A204.1 (cell line): Measurements from ENCODE around the gene SORL1.

Source experiments
- FAIRE-seq: peaks from 2 replicates; lab custom pipeline; 2012; peaks lifted over from hg19 to GRCh38; lab: Jason Lieb, UNC

SORL1 gene

GRCh38 chr11:121587182-121587581 is 135.1 kb downstream of the SORL1 start:
- no peak for FAIRE-seq

DNA sequence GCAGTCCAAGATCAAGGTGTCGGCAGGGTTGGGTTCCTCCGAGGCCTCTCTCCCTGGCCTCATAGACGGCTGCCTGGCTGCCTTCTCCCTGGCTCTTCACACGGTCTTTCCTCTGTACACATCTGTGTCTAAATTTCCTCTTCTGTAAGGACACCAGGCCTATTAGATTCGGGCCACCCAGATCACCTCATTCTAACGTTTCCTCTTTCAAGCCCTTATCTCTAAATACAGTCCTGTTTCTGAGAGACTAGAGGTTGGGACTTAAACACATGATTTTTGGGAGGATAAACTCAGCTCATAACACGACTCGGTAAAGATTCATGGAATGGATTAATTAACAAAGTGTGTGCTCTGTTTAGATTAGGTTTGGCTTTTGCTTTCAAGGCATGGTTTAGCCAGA is 136.6 kb downstream of the SORL1 start:
- FAIRE-seq, result no peak

GRCh38 chr11:121589946-121590537 is 137.9 kb downstream of the SORL1 start:
- FAIRE-seq, result no peak

DNA sequence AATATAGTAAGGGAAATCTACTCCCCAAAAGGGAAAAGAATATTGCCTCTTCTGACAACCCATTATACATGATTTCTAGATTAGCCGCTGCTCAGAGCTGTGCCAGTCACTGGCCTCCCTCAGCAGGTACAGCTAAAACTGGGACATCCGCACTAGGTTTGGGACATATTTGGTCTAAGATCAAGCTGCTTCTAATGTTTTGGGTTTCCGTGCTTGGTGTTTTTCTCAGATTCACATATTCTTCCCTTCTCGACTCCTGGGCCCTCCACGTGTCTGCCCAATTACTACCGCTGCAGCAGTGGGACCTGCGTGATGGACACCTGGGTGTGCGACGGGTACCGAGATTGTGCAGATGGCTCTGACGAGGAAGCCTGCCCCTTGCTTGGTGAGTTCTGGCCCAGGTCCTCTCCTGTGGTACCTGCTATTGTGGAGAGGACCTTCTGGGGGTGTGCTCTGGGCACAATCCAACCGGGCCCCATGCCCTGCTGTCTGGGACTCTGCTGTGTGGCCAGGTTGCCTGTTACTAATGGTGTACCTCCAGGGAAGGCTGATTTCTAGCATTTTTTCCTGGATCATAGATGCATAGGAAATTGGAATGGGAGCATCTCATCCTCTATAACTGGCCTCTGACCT is 138.8 kb downstream of the SORL1 start:
- FAIRE-seq, result no peak

GRCh38 chr11:121591405-121592033 is 139.4 kb downstream of the SORL1 start:
- peak; percentile 92 for FAIRE-seq

GRCh38 chr11:121592708-121593107 is 140.6 kb downstream of the SORL1 start:
- FAIRE-seq, result no peak

DNA sequence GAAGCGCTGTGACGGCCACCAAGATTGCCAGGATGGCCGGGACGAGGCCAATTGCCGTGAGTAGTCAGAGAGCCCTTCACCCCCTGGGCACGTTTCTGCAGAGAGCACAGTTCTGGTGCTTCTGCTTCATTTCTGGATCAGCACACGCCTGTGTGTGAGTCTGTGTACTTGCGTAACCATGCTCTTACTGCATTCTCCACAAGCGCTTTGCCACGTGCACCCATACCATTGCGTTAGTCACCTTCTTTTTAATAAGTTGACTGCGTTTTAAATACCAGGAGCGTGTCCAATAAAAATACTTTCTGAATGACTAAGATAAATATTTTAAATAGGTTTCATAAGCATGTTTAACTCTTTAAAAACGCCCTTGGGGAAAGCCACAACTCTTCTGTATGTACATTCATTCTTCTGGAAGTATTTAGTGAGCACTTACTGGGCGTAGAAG is 143.6 kb downstream of the SORL1 start:
- no peak for FAIRE-seq

DNA sequence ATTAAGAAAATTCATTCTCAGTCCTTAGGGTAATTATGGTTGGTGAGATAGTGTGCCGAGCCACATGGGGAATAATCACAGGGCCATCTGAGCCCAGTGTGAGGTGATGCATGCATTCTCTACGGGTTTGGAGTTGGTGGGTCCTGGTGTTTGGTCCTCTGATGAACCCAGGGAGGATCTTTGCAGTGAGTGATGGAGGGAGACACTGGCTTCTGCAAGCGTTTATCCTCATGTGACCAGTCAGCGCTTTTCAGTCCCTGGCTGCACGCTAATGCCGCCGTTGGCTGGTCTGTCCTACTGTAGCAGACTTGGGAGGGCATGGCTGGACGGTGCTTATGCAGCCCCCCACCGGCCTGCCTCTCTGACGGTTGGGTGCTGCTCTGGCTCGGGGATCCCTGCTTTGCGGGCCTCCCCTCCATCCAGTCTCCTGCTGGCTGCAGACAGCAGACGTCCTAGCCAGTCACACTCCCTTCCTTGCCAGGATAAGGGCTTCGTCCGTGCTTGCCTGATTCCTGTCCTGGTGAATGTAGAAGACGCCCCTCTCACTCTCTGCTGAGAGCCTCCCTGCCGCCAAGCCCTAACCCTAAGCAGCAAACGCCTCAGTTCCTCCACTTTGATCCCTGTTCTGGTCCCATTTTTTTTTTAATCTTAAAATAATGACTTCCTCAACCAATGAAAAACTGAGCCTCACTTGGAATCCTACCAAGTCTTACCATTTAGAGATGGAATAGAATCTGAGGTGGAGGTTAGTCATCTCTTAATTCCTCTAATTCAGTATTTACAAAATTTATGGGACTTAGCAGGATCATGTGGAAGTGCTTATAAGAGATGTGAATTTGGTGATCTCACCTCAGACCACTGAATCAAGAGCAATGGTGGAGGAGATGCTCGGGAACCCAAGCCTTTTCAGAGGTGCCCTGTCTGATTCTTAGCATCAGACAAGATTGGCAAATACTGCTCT is 144.4 kb downstream of the SORL1 start:
- no peak for FAIRE-seq

DNA sequence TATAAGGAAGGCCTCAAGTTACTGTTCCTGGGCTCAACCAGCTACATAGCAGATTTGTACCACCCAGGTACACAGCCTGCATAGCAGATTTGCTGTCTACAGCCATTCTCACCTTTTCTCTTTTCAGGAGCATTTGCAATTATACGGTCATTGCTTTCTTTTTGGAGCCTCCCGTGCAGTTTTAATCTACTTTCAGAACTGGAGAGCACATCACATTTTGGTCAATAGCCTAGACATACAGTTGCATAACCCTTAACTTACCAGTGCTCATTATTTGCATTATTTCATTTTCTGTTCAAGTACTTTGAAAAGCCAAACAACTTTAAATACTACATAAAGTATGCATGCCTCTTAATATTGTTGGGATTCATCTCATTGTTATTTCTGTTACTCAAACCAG is 151.2 kb downstream of the SORL1 start:
- no peak for FAIRE-seq

- no peak for FAIRE-seq
Measured at GRCh38 chr11:121604152-121604551, 152.0 kb downstream of the SORL1 start.

DNA sequence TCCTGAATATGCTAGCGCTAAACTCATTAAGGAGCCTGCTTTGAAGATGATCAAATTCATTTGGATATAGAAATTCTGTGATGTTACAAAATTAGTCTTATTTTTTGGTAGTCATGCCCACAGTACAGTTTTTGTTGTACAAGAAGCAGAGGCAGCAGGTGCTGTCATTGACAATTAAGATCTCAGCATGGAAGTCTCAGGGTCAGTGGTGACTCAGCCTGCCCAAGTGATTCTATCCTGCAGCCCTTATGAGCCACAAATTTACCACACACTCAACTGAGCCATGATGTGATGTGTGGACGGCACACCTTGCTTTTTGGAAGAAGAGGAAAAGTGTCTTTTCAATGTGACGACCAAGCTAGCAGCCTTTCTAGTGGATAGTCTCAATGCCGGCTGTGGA is 154.2 kb downstream of the SORL1 start:
- FAIRE-seq, result no peak

DNA sequence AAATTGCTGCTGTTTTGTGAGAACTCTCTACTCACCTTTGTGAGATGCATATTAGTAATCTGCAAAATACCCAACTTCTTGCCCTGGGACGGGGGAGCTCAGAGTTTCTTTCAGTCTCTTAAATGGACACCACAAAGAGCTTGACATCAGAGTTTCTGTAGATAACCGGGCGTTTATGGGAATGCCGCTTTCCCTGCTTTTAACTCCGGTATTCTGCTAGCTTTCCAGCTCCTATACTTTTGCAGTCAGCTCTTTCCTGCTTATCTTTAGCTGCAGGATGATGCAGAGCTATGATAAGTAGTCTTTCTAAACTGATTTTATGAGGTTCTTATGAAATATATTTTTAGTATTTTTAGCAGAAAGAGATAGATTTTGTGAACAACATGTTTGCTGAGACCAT is 155.2 kb downstream of the SORL1 start:
- FAIRE-seq, result no peak

GRCh38 chr11:121608545-121609098 is 156.5 kb downstream of the SORL1 start:
- no peak for FAIRE-seq

- FAIRE-seq, result no peak
Measured at GRCh38 chr11:121610706-121611105, 158.6 kb downstream of the SORL1 start.

DNA sequence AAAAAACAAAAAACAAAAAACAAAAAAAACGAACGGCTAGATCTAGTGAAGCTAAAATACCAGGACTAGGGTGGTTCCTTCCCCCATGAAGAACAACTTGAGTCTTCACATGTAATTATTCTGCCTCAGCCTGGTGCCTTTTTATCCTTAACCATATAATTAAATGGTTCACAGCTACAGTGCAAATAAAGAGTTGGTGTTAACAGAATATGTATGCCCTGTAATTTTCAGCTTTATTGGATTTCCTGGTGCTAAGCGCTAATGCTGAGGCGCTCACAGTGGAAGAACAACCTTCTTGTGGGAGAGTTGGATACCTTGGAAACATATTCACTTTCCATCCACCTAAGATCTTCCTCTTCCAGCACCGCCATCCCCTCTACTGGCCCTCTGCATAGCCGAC is 159.1 kb downstream of the SORL1 start:
- FAIRE-seq, result no peak

- no peak for FAIRE-seq
Measured at GRCh38 chr11:121613724-121614123, 161.6 kb downstream of the SORL1 start.

GRCh38 chr11:121614636-121615240 is 162.6 kb downstream of the SORL1 start:
- no peak for FAIRE-seq

DNA sequence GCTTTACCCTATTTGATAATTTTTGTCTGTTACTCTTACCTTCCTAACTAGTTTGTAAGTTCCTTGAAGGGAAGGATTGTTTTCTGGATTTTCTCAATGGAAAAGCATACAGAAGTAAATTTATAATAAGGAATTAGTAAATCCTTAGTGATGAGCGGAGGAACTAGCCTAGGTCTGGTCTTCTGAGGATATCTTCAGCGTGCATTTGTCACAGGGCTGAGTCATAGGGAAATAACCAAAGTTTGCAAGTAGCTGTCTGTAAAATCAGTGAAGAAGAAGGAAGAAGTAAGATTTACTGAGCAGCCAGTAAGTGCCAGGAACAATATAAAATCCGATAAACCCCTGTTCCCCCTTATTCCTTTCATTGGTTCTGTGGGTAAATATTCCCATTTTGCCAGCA is 163.4 kb downstream of the SORL1 start:
- FAIRE-seq, result no peak

- FAIRE-seq, result no peak
Measured at GRCh38 chr11:121618516-121618915, 166.4 kb downstream of the SORL1 start.

- no peak for FAIRE-seq
Measured at GRCh38 chr11:121625777-121626506, 173.8 kb downstream of the SORL1 start.

GRCh38 chr11:121626507-121626875 is 174.4 kb downstream of the SORL1 start:
- no peak for FAIRE-seq
